NB4 (cell line): ENCODE data around the gene JAKMIP2.

Source experiments
- TF ChIP-seq, protein P1 (sequence below): IDR thresholded peaks from one replicate; pipeline ENCODE4 v1.5.1; 2012; ENCODE audit warnings: low read depth, low read length
- TF ChIP-seq, protein P2 (sequence below): IDR thresholded peaks from 2 replicates; pipeline ENCODE4 v1.6.1; 2011; ENCODE audit warnings: low read depth, low read length

DNA sequence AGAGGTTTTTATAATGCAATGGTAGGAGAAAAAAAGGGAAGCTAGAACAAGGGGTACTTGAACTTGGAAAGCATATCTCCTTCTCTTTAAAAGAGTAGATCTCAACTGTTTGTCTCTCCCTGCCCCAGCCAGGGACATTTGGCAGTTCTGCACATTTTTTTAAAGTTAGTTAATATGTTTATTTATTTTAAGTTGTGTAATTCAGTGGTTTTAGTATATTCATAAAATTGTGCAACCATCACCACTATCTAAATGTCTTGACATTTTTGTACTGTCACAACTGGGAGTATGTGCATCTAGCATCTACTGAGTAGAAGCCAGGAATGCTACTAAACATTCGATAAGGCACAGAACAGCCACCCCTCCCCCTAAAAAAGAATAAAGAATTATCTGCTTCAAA lies 169.2 kb downstream of the JAKMIP2 start:
- TF ChIP-seq, protein P1, sequence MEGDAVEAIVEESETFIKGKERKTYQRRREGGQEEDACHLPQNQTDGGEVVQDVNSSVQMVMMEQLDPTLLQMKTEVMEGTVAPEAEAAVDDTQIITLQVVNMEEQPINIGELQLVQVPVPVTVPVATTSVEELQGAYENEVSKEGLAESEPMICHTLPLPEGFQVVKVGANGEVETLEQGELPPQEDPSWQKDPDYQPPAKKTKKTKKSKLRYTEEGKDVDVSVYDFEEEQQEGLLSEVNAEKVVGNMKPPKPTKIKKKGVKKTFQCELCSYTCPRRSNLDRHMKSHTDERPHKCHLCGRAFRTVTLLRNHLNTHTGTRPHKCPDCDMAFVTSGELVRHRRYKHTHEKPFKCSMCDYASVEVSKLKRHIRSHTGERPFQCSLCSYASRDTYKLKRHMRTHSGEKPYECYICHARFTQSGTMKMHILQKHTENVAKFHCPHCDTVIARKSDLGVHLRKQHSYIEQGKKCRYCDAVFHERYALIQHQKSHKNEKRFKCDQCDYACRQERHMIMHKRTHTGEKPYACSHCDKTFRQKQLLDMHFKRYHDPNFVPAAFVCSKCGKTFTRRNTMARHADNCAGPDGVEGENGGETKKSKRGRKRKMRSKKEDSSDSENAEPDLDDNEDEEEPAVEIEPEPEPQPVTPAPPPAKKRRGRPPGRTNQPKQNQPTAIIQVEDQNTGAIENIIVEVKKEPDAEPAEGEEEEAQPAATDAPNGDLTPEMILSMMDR = no peak
- TF ChIP-seq, protein P2, sequence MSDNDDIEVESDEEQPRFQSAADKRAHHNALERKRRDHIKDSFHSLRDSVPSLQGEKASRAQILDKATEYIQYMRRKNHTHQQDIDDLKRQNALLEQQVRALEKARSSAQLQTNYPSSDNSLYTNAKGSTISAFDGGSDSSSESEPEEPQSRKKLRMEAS = no peak
